ENCODE data around the gene SH3RF3.

SH3RF3 gene

GRCh38 chr2:109404681-109405080, 275.7 kb downstream of the SH3RF3 start:
- DNase-seq = no peak

- DNase-seq = no peak
Measured at GRCh38 chr2:109405873-109406272, 276.9 kb downstream of the SH3RF3 start.

GRCh38 chr2:109406301-109406700, 277.3 kb downstream of the SH3RF3 start:
- DNase-seq = no peak

- no peak for DNase-seq
Measured at GRCh38 chr2:109407276-109408042, 278.5 kb downstream of the SH3RF3 start.

- DNase-seq = no peak
Measured at GRCh38 chr2:109408043-109408335, 279.0 kb downstream of the SH3RF3 start.

GRCh38 chr2:109409321-109410038, 280.5 kb downstream of the SH3RF3 start:
- no peak for DNase-seq

- no peak for DNase-seq
Measured at GRCh38 chr2:109410039-109410815, 281.2 kb downstream of the SH3RF3 start.

GRCh38 chr2:109411640-109412325, 282.8 kb downstream of the SH3RF3 start:
- no peak for DNase-seq

- no peak for DNase-seq
Measured at GRCh38 chr2:109415581-109416013, 286.6 kb downstream of the SH3RF3 start.

- no peak for DNase-seq
Measured at GRCh38 chr2:109417701-109418335, 288.8 kb downstream of the SH3RF3 start.

- DNase-seq = no peak
Measured at GRCh38 chr2:109418716-109419115, 289.7 kb downstream of the SH3RF3 start.

GRCh38 chr2:109419171-109419756, 290.3 kb downstream of the SH3RF3 start:
- DNase-seq = no peak

GRCh38 chr2:109419960-109420370, 291.0 kb downstream of the SH3RF3 start:
- DNase-seq = no peak

GRCh38 chr2:109421101-109421500, 292.1 kb downstream of the SH3RF3 start:
- no peak for DNase-seq

- no peak for DNase-seq
Measured at GRCh38 chr2:109421642-109422041, 292.6 kb downstream of the SH3RF3 start.

GRCh38 chr2:109422071-109422757, 293.2 kb downstream of the SH3RF3 start:
- no peak for DNase-seq

- no peak for DNase-seq
Measured at GRCh38 chr2:109422758-109423500, 293.9 kb downstream of the SH3RF3 start.

GRCh38 chr2:109423556-109424359, 294.8 kb downstream of the SH3RF3 start:
- no peak for DNase-seq

- no peak for DNase-seq
Measured at GRCh38 chr2:109425411-109425810, 296.4 kb downstream of the SH3RF3 start.

GRCh38 chr2:109427661-109428091, 298.7 kb downstream of the SH3RF3 start:
- no peak for DNase-seq

Data from NK-92 treated with Interleukin-12 subunit alpha and Interleukin-12 subunit beta, amount 100 ng/mL, for 24 hours (cell line).